Measurements from ENCODE around the gene RDH5. TPM values are rescaled to one million over a fixed set of nuclear protein-coding genes. Genes with fewer than 3 reads are reported as not detected.
A peak's percentile ranks its signal among the peaks of the same experiment; 100 is the strongest.

Gene RDH5
- total RNA-seq, 4 donors from 2014 or later = 28.0 to 54.6 (median 38.4) TPM

GRCh38 chr12:55703901-55704761 is 16.1 kb upstream of the RDH5 start:
- Histone ChIP-seq H3K4me3 (peak overlapping the region in 3 of 4 donors; percentile 7 to 64 (median 59)), H3K36me3 (peaks cover 0 to 19% (median 0%) of the 10 kb centered on the region in 3 donors), H3K27me3 (no peaks in the 10 kb centered on the region), H3K9me3 (no peaks in the 10 kb centered on the region), H3K27ac (peak overlapping the region; percentile 27 to 89 (median 64)), H3K4me1 (peaks cover 0 to 87% (median 21%) of the 10 kb centered on the region in 4 donors)
- TF ChIP-seq CTCF (IDR thresholded peaks at IDR 0.05) (no peak), EP300 (IDR thresholded peaks at IDR 0.05) (peak in 1 of 2 donors; percentile 52)
- WGBS, 2 donors = 43 to 53% methylated on average over 6 of the region's 6 CpGs
- no peak for DNase-seq (ENCODE audit: low spot score in 2 of 2)

GRCh38 chr12:55704824-55705718 is 15.1 kb upstream of the RDH5 start:
- Histone ChIP-seq H3K27me3 (no peaks in the 10 kb centered on the region), H3K9me3 (no peaks in the 10 kb centered on the region), H3K27ac (peak overlapping the region in 2 of 4 donors; percentile 74 to 89), H3K4me3 (peak overlapping the region; percentile 7 to 64 (median 58)), H3K36me3 (peaks cover 0 to 10% (median 0%) of the 10 kb centered on the region in 3 donors), H3K4me1 (peaks cover 0 to 87% (median 23%) of the 10 kb centered on the region in 4 donors)
- no peak for DNase-seq (ENCODE audit: low spot score in 2 of 2)
- 32 to 38% methylated on average over 9 of the region's 9 CpGs for WGBS, 2 donors
- TF ChIP-seq CTCF (IDR thresholded peaks at IDR 0.05) = no peak
- TF ChIP-seq EP300 (IDR thresholded peaks at IDR 0.05) = no peak
- no peak for TF ChIP-seq POLR2A (IDR thresholded peaks at IDR 0.05)

- peak overlapping the region; percentile 69 to 89 (median 72) for H3K27ac ChIP-seq
Measured at GRCh38 chr12:55705782-55706402, 14.3 kb upstream of the RDH5 start.

GRCh38 chr12:55706568-55707218 is 13.5 kb upstream of the RDH5 start:
- H3K4me1 ChIP-seq = peaks cover 0 to 90% (median 23%) of the 10 kb centered on the region in 4 donors
- no peak for DNase-seq (ENCODE audit: low spot score in 2 of 2)

More at GRCh38 chr12:55705782-55706402, 14.3 kb upstream of the RDH5 start:
- Histone ChIP-seq H3K4me1 (peaks cover 0 to 87% (median 23%) of the 10 kb centered on the region in 4 donors), H3K27me3 (no peaks in the 10 kb centered on the region), H3K9me3 (no peaks in the 10 kb centered on the region), H3K36me3 (peaks cover 0 to 2% (median 0%) of the 10 kb centered on the region in 3 donors), H3K4me3 (peak overlapping the region; percentile 56 to 76 (median 62))
- no peak for DNase-seq (ENCODE audit: low spot score in 2 of 2)
- no peak for TF ChIP-seq POLR2A (IDR thresholded peaks at IDR 0.05)
- no peak for TF ChIP-seq EP300 (IDR thresholded peaks at IDR 0.05)
- TF ChIP-seq CTCF (IDR thresholded peaks at IDR 0.05) = peak; percentile 22 to 49 (median 35)
- WGBS, 2 donors = 21 to 22% methylated on average over 5 of the region's 5 CpGs

More at GRCh38 chr12:55706568-55707218, 13.5 kb upstream of the RDH5 start:
- Histone ChIP-seq H3K36me3 (no peaks in the 10 kb centered on the region), H3K27me3 (no peaks in the 10 kb centered on the region), H3K9me3 (no peaks in the 10 kb centered on the region), H3K4me3 (peak overlapping the region; percentile 56 to 76 (median 62)), H3K27ac (peak overlapping the region; percentile 69 to 89 (median 72))
- WGBS, 2 donors = 31 to 44% methylated on average over 2 of the region's 2 CpGs
- no peak for TF ChIP-seq POLR2A (IDR thresholded peaks at IDR 0.05)
- TF ChIP-seq CTCF (IDR thresholded peaks at IDR 0.05) = no peak
- no peak for TF ChIP-seq EP300 (IDR thresholded peaks at IDR 0.05)
